Ectodermal cell (in vitro differentiated cells): Measurements from ENCODE around the gene IFITM1.
"Not testable (repeated sequence)": the region's sequence is repeated elsewhere in the genome, so short reads cannot be mapped to it uniquely, and the experiment has no call there.

Experiments used
- H3K27ac ChIP-seq: 2 replicates; pipeline ENCODE4 v1.7.0; 2013; ENCODE audit warnings: mild to moderate bottlenecking, low read depth, low read length; ENCODE audit not compliant: insufficient read depth, poor library complexity, severe bottlenecking
- H3K27me3 ChIP-seq: 2 replicates; pipeline ENCODE4 v1.7.0; 2013; ENCODE audit warnings: mild to moderate bottlenecking, low read length; ENCODE audit not compliant: insufficient read depth, control insufficient read depth, poor library complexity, severe bottlenecking
- H3K36me3 ChIP-seq: one replicate; pipeline ENCODE4 v1.7.0; 2013; ENCODE audit warnings: low read length; ENCODE audit not compliant: control insufficient read depth, insufficient read depth
- H3K4me1 ChIP-seq: one replicate; pipeline ENCODE4 v1.7.0; 2013; ENCODE audit warnings: low read length; ENCODE audit not compliant: control insufficient read depth, insufficient read depth
- H3K4me3 ChIP-seq: 2 replicates; pipeline ENCODE4 v1.7.0; 2013; ENCODE audit warnings: low read depth, low read length, control low read depth; ENCODE audit not compliant: insufficient read depth
- H3K9me3 ChIP-seq: 2 replicates; pipeline ENCODE4 v1.7.0; 2013; ENCODE audit warnings: mild to moderate bottlenecking, low read length, moderate library complexity; ENCODE audit not compliant: control insufficient read depth
- WGBS, 2 experiments: methylation state at CpG; one replicate each; pipeline ENCODE4 v1.1.7; 2013; ENCODE audit warnings: missing lambda C conversion rate in 2 of 2; 5-methylcytosine and 5-hydroxymethylcytosine counted together

Gene IFITM1

DNA sequence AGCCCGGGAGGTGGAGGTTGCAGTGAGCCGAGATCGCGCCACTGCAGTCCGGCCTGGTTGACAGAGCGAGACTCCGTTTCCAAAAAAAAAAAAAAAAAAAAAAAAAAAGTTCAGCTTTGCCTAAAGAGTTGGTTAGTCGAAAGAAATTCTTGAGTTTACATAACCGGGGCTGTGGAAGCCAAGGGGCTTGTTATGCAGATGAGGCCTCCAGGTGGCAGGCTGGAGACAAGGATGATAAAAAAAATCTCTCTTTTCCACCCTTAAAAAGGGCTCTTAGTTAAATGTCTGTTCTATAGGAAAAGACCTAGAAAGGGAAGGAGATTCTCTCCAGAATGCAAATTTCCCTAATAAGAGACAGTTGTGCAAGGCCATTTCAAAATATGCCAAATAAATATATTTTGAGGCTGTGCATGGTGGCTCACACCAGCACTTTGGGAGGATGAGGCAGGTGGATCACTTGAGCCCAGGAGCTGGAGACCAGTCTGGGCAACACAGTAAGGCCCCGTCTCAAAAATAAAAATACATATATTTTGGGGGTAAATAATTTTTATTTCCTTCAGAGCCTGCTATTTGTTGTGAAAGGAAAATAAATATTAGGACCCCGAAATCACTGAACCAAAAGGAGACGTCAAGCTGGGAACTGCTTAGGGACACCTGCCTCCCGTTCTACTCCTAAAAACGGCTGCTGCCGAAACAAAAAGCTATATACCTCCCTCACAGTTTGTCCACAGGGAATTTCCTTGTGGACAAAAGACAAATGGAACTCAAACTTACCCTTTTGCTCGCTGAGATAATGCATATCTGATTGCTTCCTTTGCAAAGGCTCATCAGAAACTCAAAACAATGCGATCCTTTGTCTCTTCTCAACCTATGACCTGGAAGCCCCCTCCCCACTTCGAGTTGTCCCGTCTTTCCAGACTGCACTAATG lies 8.7 kb upstream of the IFITM1 start:
- H3K27me3 ChIP-seq = no peaks in the 10 kb centered on the region
- H3K9me3 ChIP-seq = no peaks in the 10 kb centered on the region
- H3K4me3 ChIP-seq = no peak overlapping the region
- no peaks in the 10 kb centered on the region for H3K36me3 ChIP-seq
- peaks cover 34% of the 10 kb centered on the region for H3K4me1 ChIP-seq
- no peak overlapping the region for H3K27ac ChIP-seq
- WGBS, 2 experiments = 16 to 21% methylated on average over 18 to 19 of the region's 19 CpGs

DNA sequence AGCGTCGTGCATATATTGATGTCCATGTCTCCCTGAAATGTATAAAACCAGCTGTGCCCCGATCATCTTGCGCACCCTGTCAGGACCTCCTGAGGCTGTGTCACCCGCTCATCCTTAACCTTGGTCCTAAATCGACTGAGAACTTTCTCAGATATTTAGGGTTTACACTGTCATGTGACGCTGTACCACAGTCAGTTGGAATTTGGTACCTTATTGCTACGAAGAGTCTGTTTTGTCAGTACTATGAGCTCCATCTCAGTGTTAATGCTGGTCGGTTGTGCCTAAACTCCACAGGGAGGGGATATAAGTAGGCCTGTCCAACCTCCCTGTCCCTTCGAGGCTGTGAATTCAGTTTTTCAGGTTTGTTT lies 8.0 kb upstream of the IFITM1 start:
- peaks cover 34% of the 10 kb centered on the region for H3K4me1 ChIP-seq
- H3K27me3 ChIP-seq = no peaks in the 10 kb centered on the region
- H3K27ac ChIP-seq = no peak overlapping the region
- no peak overlapping the region for H3K4me3 ChIP-seq
- H3K36me3 ChIP-seq = no peaks in the 10 kb centered on the region
- 76 to 77% methylated on average over 10 of the region's 10 CpGs for WGBS, 2 experiments
- no peaks in the 10 kb centered on the region for H3K9me3 ChIP-seq

DNA sequence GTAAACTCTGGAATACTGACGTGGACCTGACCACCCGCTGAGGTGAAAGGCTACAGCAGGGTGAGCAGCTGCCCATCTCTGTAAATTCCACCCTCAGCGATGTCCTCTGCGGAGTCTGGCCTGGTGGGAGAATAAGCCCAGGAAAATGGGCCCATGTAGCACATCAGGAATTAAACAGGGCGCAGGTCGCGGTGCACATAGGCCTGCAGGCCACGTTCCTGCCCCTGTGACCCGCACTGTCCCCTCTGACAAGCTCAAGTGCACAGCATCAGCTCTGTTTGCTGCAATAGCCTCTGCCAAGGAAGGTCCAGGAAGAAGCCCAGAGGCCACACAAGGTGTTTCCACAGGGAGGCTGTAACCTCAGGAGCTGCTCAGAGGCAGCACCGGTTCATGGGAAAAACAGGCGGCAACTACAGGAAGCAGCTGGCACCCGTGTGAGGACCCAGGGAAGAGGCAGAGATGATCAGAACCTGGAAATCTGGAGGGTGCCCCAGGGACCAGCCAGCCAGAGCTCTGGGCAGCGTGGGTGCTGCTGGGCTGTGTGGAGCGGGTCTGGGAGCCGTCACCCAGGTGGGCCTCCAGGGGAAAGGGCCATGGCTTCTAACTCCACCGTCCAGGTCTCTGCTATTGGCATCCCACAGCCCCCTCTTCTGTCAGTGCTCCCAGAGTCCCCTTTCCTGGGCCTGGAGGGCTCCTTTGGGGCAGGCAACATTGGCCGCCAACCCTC lies 7.0 kb upstream of the IFITM1 start:
- H3K36me3 ChIP-seq = no peaks in the 10 kb centered on the region
- no peak overlapping the region for H3K27ac ChIP-seq
- 92 to 93% methylated on average over 17 of the region's 17 CpGs for WGBS, 2 experiments
- H3K4me1 ChIP-seq = peaks cover 34% of the 10 kb centered on the region
- no peaks in the 10 kb centered on the region for H3K9me3 ChIP-seq
- H3K27me3 ChIP-seq = peaks cover 3% of the 10 kb centered on the region
- H3K4me3 ChIP-seq = no peak overlapping the region

DNA sequence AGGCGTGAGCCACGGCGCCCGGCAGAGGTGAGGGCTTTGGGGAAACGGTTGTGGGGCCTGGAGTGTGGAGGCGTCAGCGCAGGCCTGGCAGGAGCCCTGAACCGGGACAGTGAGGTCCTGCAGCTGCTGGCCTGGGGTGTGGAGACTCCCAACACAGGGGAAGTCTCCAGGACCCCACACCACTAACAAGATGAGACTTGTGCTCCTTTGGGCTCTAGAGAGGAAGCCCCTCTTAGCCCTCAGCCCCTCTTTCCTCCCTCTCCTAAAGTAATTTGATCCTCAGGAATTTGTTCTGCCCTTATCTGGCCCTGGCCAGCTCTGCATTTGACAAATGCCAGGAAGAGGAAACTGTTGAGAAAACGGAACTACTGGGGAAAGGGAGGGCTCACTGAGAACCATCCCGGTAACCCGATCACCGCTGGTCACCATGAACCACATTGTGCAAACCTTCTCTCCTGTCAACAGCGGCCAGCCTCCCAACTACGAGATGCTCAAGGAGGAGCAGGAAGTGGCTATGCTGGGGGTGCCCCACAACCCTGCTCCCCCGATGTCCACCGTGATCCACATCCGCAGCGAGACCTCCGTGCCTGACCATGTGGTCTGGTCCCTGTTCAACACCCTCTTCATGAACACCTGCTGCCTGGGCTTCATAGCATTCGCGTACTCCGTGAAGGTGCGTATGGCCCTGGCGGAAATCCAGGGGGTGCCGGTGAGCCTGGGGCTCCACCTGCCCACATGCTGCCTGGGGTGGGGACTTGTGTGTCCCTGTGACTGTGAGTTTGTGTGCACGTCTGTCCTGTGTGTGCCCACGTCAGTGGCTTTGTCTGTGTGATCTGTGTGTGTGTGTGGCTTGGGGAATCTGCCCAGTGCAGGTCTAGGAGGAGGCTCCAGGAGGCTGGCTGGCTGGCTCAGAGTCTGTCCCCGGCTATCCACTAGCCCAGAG lies 5.8 kb upstream of the IFITM1 start, which contains the start of gene IFITM2:
Gene IFITM2 (plus strand): TSS at position 51 of the 943 bp plus-strand sequence. CDS start 377 bp downstream, at position 428.
- Histone ChIP-seq H3K4me3 (peak within 1 kb of the TSS; percentile 27), H3K27ac (peak within 1 kb of the TSS; percentile 77), H3K27me3 (peaks cover 15% of the 10 kb centered on the region), H3K4me1 (peaks cover 39% of the 10 kb centered on the region)
- H3K9me3 ChIP-seq, H3K36me3 ChIP-seq: not testable (repeated sequence)
- 55 to 60% methylated on average over 26 to 27 of the region's 28 CpGs for WGBS, 2 experiments

DNA sequence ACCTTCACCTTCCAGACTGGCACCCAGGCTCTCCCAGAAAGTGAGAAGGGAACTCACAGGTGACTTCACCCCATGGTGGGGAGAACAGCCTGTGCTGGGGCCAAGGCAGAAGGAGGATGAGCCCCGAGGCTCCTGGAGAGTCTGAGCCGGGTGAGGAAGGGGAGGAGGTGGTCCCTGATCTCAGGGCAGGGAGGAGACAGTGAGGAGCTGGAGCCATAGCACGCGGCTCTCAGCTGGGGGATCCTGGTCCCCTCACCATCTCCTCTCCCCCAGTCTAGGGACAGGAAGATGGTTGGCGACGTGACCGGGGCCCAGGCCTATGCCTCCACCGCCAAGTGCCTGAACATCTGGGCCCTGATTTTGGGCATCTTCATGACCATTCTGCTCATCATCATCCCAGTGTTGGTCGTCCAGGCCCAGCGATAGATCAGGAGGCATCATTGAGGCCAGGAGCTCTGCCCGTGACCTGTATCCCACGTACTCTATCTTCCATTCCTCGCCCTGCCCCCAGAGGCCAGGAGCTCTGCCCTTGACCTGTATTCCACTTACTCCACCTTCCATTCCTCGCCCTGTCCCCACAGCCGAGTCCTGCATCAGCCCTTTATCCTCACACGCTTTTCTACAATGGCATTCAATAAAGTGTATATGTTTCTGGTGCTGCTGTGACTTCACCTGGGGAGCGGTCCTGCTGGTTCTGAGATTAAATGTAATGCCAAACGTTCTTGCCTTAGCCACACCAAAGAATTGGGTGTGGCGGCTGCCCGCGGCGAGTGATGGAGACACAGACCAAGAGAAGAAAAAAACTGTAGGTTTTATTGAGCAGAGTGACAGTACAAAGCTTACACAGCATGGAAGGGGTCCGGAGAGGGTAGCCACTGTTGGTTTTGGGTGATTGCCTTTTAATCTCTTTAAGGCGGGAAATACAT lies 4.8 kb upstream of the IFITM1 start:
- H3K4me3 ChIP-seq, H3K9me3 ChIP-seq, H3K27ac ChIP-seq, H3K36me3 ChIP-seq: not testable (repeated sequence)
- WGBS, 2 experiments = 77 to 80% methylated on average over 24 of the region's 24 CpGs
- Histone ChIP-seq H3K4me1 (peaks cover 45% of the 10 kb centered on the region), H3K27me3 (peaks cover 17% of the 10 kb centered on the region)

DNA sequence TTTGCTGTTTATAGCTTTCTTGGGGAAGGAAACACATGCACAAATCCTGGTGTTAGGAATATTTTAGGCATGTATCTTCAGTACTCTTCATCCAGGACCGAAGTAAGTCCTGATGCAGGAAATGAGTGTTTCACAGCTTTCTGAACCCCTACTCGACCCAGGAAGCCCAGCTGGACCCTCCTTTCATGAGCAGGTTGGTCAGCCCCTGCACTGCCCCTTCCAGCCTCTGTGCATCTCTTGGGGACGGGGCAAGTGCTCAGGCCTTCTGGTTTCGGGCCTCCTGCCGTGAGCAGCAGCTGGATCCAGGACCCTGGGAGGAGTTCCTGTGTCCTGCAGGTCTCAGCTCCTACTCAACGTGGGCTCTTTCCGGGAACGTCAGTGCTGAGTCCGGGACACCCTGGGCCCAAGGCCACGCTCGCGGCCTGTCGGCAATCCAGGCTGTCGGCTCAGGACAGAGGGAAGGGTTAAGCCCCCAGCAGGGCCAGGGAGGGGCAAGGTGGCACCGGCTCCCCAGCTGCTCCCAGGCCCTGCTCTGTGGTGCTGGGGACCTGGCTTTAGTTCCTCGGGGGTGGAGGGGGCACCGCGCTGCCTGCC lies 3.8 kb upstream of the IFITM1 start:
- H3K27me3 ChIP-seq = peaks cover 28% of the 10 kb centered on the region
- H3K4me3 ChIP-seq, H3K9me3 ChIP-seq, H3K36me3 ChIP-seq, H3K27ac ChIP-seq: not testable (repeated sequence)
- H3K4me1 ChIP-seq = peaks cover 43% of the 10 kb centered on the region
- WGBS, 2 experiments = 44 to 48% methylated on average over 3 of the region's 18 CpGs

DNA sequence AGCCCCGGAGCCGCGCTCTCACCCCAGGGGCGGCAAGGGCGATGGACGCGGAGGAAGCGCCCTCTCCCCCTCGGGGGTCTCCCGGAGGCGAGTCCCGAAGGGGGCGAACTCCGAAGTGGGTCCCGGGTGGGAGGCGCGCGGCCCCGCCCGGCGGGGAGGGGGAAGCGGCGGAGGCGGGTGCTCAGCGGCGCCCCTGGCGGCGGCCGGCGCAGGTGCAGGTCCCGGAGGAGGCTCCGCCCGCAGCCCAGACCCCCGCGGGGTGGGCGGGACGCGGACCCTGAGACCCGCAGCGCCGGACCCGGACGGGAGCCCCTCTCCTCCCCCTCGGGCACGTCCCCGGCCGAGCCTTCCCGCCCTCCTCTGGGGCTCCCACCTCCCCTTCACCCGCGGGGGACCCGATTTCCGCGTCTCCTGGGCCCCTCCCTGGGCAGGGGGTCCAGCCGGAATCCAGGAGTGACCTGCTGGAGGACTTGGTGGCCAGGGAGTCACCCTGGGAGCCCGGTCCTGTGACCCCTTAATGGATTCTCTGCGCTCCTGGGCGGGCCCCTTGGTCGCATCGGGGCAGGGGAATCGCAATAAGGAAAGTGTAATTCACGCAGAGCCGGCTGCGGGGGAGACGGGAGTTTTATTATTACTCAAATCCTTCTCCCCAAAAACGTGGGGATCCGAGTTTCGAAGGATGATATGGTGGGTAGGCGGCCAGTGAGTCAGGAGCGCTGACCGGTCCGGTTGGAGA lies 2.7 kb upstream of the IFITM1 start:
- not testable (repeated sequence) for H3K9me3 ChIP-seq, H3K36me3 ChIP-seq, H3K4me3 ChIP-seq, H3K27ac ChIP-seq
- H3K4me1 ChIP-seq = peaks cover 46% of the 10 kb centered on the region
- H3K27me3 ChIP-seq = peaks cover 39% of the 10 kb centered on the region
- 2 to 13% methylated on average over 4 of the region's 71 CpGs for WGBS, 2 experiments

DNA sequence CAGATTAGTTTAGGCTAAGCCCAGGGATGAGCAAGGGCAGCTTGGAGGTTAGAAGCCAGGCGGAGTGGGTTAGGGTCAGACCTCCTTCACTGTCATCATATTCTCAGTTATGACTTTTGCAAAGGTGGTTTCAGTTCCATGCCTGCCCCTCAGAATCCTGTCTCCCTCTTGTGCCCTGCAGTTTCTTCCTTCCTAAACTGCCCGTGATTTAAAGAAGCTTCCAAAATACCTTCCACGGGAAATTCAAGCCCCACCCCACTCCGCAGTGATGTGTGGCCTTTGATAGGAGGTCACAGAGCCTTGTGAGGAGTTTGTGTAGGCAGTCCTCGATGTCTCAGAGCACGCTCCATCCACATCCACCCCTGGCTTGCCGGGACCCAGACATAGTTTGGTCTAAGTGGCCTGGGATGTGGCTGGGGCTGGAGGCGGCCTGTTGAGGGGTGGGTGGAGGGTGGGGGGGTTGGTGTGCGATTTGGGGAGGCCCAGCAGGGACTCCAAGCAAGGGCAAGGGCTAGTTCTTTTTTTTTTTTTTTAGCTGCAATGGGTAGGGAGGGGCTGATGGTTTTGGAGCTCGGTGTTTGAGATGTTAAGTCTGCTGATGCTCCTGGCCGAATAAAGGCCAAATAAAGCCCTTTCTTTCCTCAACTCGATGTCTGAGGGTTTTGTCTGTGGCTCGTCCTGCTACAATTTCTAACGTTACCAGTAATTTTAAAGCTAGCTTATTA lies 1.6 kb upstream of the IFITM1 start:
- H3K4me1 ChIP-seq = peaks cover 49% of the 10 kb centered on the region
- no peaks in the 10 kb centered on the region for H3K36me3 ChIP-seq
- peaks cover 49% of the 10 kb centered on the region for H3K27me3 ChIP-seq
- no peaks in the 10 kb centered on the region for H3K9me3 ChIP-seq
- no peak overlapping the region for H3K27ac ChIP-seq
- no peak overlapping the region for H3K4me3 ChIP-seq
- WGBS, 2 experiments = 57 to 61% methylated on average over 14 of the region's 14 CpGs
